ENCODE measurements around the gene P4HA2. TPM values are rescaled to one million over a fixed set of nuclear protein-coding genes. Genes with fewer than 3 reads are reported as not detected.

The P4HA2 gene
- total RNA-seq, 2 donors from 2014 or later: 32.3 to 57.9 TPM

- H3K27ac ChIP-seq: peak overlapping the region in 2 of 4 donors; percentile 54 to 55
- H3K9me3 ChIP-seq: no peaks in the 10 kb centered on the region
- no peaks in the 10 kb centered on the region for H3K27me3 ChIP-seq
- H3K36me3 ChIP-seq (replicated peaks in 1 of 2; ENCODE audit: insufficient read depth in 1 of 2, low read depth in 2 of 2): no peaks in the 10 kb centered on the region
- TF ChIP-seq POLR2A (IDR thresholded peaks at IDR 0.05) (no peak), CTCF (IDR thresholded peaks at IDR 0.05) (no peak)
- ATAC-seq: no peak
- intact Hi-C loops (cut with DNase I): no loop called here
- no peak for DNase-seq
- H3K4me3 ChIP-seq: no peak overlapping the region
- peaks cover 17% of the 10 kb centered on the region for H3K4me1 ChIP-seq
- WGBS, 2 donors: 77 to 84% methylated on average over 6 of the region's 6 CpGs
Measured at GRCh38 chr5:132260051-132260450, 32.4 kb upstream of the P4HA2 start.

- Histone ChIP-seq H3K36me3 (replicated peaks in 1 of 2; ENCODE audit: insufficient read depth in 1 of 2, low read depth in 2 of 2) (no peaks in the 10 kb centered on the region), H3K27ac (peak overlapping the region in 2 of 4 donors; percentile 26 to 55), H3K9me3 (no peaks in the 10 kb centered on the region), H3K4me1 (peaks cover 24% of the 10 kb centered on the region), H3K27me3 (no peaks in the 10 kb centered on the region), H3K4me3 (no peak overlapping the region)
- ATAC-seq (peak; percentile 9), DNase-seq (peak in 3 of 4 donors; percentile 48 to 54 (median 52))
- no peak for TF ChIP-seq CTCF (IDR thresholded peaks at IDR 0.05)
- peak in 1 of 3 donors; percentile 9 for TF ChIP-seq POLR2A (IDR thresholded peaks at IDR 0.05)
- intact Hi-C loops (cut with DNase I): no loop called here
- 61 to 73% methylated on average over 2 to 24 of the region's 24 CpGs for WGBS, 2 donors
Measured at GRCh38 chr5:132259069-132259851, 31.6 kb upstream of the P4HA2 start.

- no peak for TF ChIP-seq POLR2A (IDR thresholded peaks at IDR 0.05)
- no peak for TF ChIP-seq CTCF (IDR thresholded peaks at IDR 0.05)
- 66 to 77% methylated on average over 8 to 19 of the region's 19 CpGs for WGBS, 2 donors
- DNase-seq (peak in 1 of 4 donors; percentile 5), ATAC-seq (no peak)
- no peaks in the 10 kb centered on the region for H3K27me3 ChIP-seq
- no peak overlapping the region for H3K4me3 ChIP-seq
- no peaks in the 10 kb centered on the region for H3K36me3 ChIP-seq (replicated peaks in 1 of 2; ENCODE audit: insufficient read depth in 1 of 2, low read depth in 2 of 2)
- peak overlapping the region in 2 of 4 donors; percentile 45 to 55 for H3K27ac ChIP-seq
- intact Hi-C loops (cut with DNase I): no loop called here
- H3K9me3 ChIP-seq: no peaks in the 10 kb centered on the region
- peaks cover 28% of the 10 kb centered on the region for H3K4me1 ChIP-seq
Measured at GRCh38 chr5:132258102-132259068, 30.7 kb upstream of the P4HA2 start.

GRCh38 chr5:132257131-132258101, 29.8 kb upstream of the P4HA2 start, which contains the start of gene PDLIM4:
Gene PDLIM4, plus strand, starts transcription at chr5:132257696. Its CDS starts 39 bp downstream, at chr5:132257735.
- H3K4me3 ChIP-seq: no peak within 1 kb of the TSS
- TF ChIP-seq CTCF (IDR thresholded peaks at IDR 0.05) (no peak), POLR2A (IDR thresholded peaks at IDR 0.05) (no peak)
- no peaks in the 10 kb centered on the region for H3K36me3 ChIP-seq (replicated peaks in 1 of 2; ENCODE audit: insufficient read depth in 1 of 2, low read depth in 2 of 2)
- no peaks in the 10 kb centered on the region for H3K27me3 ChIP-seq
- peaks cover 28% of the 10 kb centered on the region for H3K4me1 ChIP-seq
- peak within 1 kb of the TSS in 2 of 4 donors; percentile 45 to 55 for H3K27ac ChIP-seq
- DNase-seq: peak in 3 of 4 donors; percentile 20 to 59 (median 26)
- intact Hi-C loops (cut with DNase I): no loop called here
- no peak for ATAC-seq
- H3K9me3 ChIP-seq: no peaks in the 10 kb centered on the region
- WGBS, 2 donors: 23 to 87% methylated on average over 10 to 83 of the region's 88 CpGs

Measured in body of pancreas (tissue), 4 donors.